SU-DHL-6 (cell line): ENCODE results near the gene CA7.

Experiments
- H2AFZ ChIP-seq: fragments of 200-600 bp; sonication (generic); 2 replicates; pipeline ENCODE4 v1.6.1; 2014; ENCODE audit warnings: low read depth, mild to moderate bottlenecking, moderate library complexity, mixed read lengths, antibody characterized with exemption, low read length; ENCODE audit not compliant: severe bottlenecking
- H3F3A ChIP-seq: fragments of 200-600 bp; shearing (Covaris generic); 2 replicates; pipeline ENCODE4 v1.6.0; 2016; ENCODE audit warnings: antibody characterized with exemption, mild to moderate bottlenecking; ENCODE audit not compliant: insufficient read depth
- H3K27ac ChIP-seq: fragments of 200-600 bp; sonication (generic); 2 replicates; pipeline ENCODE4 v1.5.1; 2016; ENCODE audit warnings: low read depth, mild to moderate bottlenecking, low read length, moderate library complexity, mixed read lengths
- H3K27me3 ChIP-seq: fragments of 200-600 bp; sonication (generic), shearing (Covaris generic); 2 replicates; pipeline ENCODE4 v1.6.0; 2014; ENCODE audit warnings: mild to moderate bottlenecking, low read length
- H3K36me3 ChIP-seq: fragments of 200-600 bp; sonication (generic); 2 replicates; pipeline ENCODE4 v1.6.1; 2014; ENCODE audit warnings: mild to moderate bottlenecking, low read length, mixed read lengths
- H3K4me2 ChIP-seq: fragments of 300-600, 200-600 bp; shearing (Covaris generic), sonication (generic); 2 replicates; pipeline ENCODE4 v1.6.0; 2014; ENCODE audit warnings: low read length, low read depth, mild to moderate bottlenecking; ENCODE audit not compliant: poor library complexity, severe bottlenecking
- H3K4me3 ChIP-seq: fragments of 200-600 bp; sonication (generic); 2 replicates; pipeline ENCODE4 v1.5.1; 2014; ENCODE audit warnings: antibody characterized with exemption, low read length, mild to moderate bottlenecking, mixed read lengths; ENCODE audit not compliant: insufficient read depth, poor library complexity, severe bottlenecking
- H3K79me2 ChIP-seq: fragments of 200-600 bp; sonication (generic); 2 replicates; pipeline ENCODE4 v1.6.1; 2014; ENCODE audit warnings: mild to moderate bottlenecking, low read length, moderate library complexity; ENCODE audit not compliant: insufficient read depth
- H3K9ac ChIP-seq: fragments of 200-600 bp; sonication (generic); 2 replicates; pipeline ENCODE4 v1.7.0; 2014; ENCODE audit warnings: mild to moderate bottlenecking, low read length
- H3K9me2 ChIP-seq: fragments of 200-600 bp; sonication (generic); replicated peaks from 2 replicates; pipeline ENCODE4 v1.6.1; 2014; ENCODE audit warnings: low read length; ENCODE audit not compliant: insufficient read depth
- H3K9me3 ChIP-seq: fragments of 200-600 bp; sonication (generic); 2 replicates; pipeline ENCODE4 v1.6.1; 2014; ENCODE audit warnings: low read length, mixed read lengths; ENCODE audit not compliant: insufficient read depth
- H4K20me1 ChIP-seq: fragments of 200-600 bp; sonication (generic); 2 replicates; pipeline ENCODE4 v1.6.1; 2014; ENCODE audit warnings: low read depth, mild to moderate bottlenecking, antibody characterized with exemption, low read length, moderate library complexity, mixed read lengths
- EZH2phosphoT487 ChIP-seq: fragments of 200-600 bp; sonication (generic), shearing (Covaris generic); conservative IDR thresholded peaks from 2 replicates; pipeline ENCODE4 v1.6.1; 2018; ENCODE audit warnings: mild to moderate bottlenecking, antibody characterized with exemption, low read length, moderate library complexity, mixed read lengths
- TF ChIP-seq, protein P1 (sequence below): fragments of 200-600 bp; sonication (generic); IDR thresholded peaks from one replicate; pipeline ENCODE4 v1.5.1; 2017; ENCODE audit warnings: antibody characterized with exemption, mild to moderate bottlenecking, low read length, moderate library complexity; ENCODE audit not compliant: insufficient read depth, poor library complexity, severe bottlenecking

Gene CA7

DNA sequence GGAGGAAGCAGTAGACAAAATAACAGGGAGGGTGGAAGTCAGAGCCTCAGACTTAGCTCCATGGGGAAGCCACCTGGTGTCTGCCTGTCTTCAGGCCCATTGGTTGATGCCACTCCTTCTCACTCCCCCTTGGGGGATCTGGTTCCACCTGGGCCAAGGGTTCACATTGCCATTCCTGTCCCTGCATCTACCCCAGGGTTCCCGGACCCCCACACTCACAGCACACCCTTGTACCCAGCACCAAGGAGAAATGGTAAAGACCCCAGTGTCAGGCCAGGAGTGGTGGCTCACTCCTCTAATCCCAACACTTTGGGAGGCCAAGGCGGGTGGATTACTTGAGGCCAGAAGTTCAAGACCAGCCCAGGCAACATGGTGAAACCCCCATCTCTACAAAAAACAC, 1.0 kb upstream of the CA7 start:
- no peaks in the 10 kb centered on the region for H4K20me1 ChIP-seq
- no peak overlapping the region for H3K27ac ChIP-seq
- no peak overlapping the region for H2AFZ ChIP-seq
- no peaks in the 10 kb centered on the region for H3K79me2 ChIP-seq
- TF ChIP-seq EZH2phosphoT487 = no peak
- H3K27me3 ChIP-seq = no peaks in the 10 kb centered on the region
- H3K4me2 ChIP-seq = no peak overlapping the region
- H3K36me3 ChIP-seq = no peaks in the 10 kb centered on the region
- no peaks in the 10 kb centered on the region for H3F3A ChIP-seq
- no peak overlapping the region for H3K4me3 ChIP-seq
- no peaks in the 10 kb centered on the region for H3K9me3 ChIP-seq
- no peaks in the 10 kb centered on the region for H3K9me2 ChIP-seq
- no peak overlapping the region for H3K9ac ChIP-seq

DNA sequence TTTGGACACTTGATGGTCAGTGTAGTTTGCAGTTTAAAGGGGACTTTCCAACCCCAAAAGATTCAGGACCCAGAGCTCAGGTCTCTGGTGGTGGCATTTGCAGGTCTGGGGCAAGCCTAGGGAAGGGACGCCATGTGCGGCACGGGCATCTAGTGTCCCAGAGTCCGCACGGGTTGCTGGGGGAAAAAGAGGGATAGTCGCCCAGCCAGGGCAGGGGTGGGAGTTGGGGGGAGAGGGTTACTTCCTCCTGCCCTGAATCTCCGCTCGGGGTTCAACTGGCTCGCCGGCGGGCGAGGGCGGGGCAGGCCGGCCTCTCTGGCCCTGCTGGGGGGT, 239 bp upstream of the CA7 start:
- H2AFZ ChIP-seq = no peak overlapping the region
- no peak overlapping the region for H3K4me3 ChIP-seq
- H3K9me2 ChIP-seq = no peaks in the 10 kb centered on the region

DNA sequence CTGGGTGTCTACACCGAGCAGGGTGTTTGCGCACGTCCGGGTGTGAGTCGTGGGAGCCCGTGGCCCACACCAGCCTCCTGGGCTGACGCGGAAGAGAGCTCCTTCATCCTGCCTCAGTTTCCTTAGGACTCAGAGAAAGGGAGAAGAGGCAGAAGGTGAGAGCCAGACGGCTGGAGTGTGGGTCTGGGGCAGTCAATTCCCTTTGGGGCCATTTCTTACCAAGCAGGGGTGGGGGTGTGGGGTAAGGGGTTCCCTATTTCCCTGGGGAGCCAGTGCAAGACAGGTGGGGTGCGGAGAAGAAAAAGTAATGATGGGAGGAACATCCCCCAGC, 831 bp downstream of the CA7 start:
- no peaks in the 10 kb centered on the region for H4K20me1 ChIP-seq
- H3K79me2 ChIP-seq = no peaks in the 10 kb centered on the region
- no peaks in the 10 kb centered on the region for H3K36me3 ChIP-seq
- no peaks in the 10 kb centered on the region for H3K9me3 ChIP-seq
- H3K9me2 ChIP-seq = no peaks in the 10 kb centered on the region
- H3F3A ChIP-seq = no peaks in the 10 kb centered on the region
- no peak overlapping the region for H3K4me3 ChIP-seq
- H3K27ac ChIP-seq = no peak overlapping the region
- no peak overlapping the region for H2AFZ ChIP-seq
- H3K4me2 ChIP-seq = no peak overlapping the region
- no peak for TF ChIP-seq EZH2phosphoT487
- no peak overlapping the region for H3K9ac ChIP-seq
- H3K27me3 ChIP-seq = no peaks in the 10 kb centered on the region

More for the DNA sequence above, 239 bp upstream of the CA7 start:
- TF ChIP-seq EZH2phosphoT487 = no peak
- TF ChIP-seq, protein P1, sequence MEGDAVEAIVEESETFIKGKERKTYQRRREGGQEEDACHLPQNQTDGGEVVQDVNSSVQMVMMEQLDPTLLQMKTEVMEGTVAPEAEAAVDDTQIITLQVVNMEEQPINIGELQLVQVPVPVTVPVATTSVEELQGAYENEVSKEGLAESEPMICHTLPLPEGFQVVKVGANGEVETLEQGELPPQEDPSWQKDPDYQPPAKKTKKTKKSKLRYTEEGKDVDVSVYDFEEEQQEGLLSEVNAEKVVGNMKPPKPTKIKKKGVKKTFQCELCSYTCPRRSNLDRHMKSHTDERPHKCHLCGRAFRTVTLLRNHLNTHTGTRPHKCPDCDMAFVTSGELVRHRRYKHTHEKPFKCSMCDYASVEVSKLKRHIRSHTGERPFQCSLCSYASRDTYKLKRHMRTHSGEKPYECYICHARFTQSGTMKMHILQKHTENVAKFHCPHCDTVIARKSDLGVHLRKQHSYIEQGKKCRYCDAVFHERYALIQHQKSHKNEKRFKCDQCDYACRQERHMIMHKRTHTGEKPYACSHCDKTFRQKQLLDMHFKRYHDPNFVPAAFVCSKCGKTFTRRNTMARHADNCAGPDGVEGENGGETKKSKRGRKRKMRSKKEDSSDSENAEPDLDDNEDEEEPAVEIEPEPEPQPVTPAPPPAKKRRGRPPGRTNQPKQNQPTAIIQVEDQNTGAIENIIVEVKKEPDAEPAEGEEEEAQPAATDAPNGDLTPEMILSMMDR = no peak
- H3K36me3 ChIP-seq = no peaks in the 10 kb centered on the region
- no peaks in the 10 kb centered on the region for H3K79me2 ChIP-seq
- H3F3A ChIP-seq = no peaks in the 10 kb centered on the region
- no peak overlapping the region for H3K27ac ChIP-seq
- H3K27me3 ChIP-seq = no peaks in the 10 kb centered on the region
- no peaks in the 10 kb centered on the region for H4K20me1 ChIP-seq
- H3K9ac ChIP-seq = no peak overlapping the region
- H3K9me3 ChIP-seq = no peaks in the 10 kb centered on the region
- H3K4me2 ChIP-seq = no peak overlapping the region

DNA sequence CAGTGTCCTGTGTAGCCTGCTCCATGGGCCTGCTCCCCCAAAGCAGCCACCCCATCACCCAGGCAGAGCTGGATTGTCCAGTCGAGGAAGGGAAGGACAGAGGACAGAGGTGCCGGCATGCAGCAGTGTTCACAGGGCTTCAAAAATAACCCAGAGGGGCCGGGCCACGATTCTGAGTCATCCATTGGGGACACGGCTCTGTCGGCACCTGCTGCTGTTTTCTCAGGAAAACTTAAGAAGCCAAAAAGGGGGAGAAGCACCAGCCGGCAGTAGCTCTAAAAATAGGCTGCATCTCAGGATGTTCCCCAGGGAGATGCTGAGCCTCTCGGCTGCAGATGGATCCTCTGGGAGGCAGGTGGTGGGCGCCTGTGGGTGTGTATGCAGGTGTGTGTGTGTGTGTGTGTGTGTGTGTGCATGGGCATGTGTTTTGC, 1.6 kb downstream of the CA7 start:
- Histone ChIP-seq H3K79me2 (no peaks in the 10 kb centered on the region), H3K27ac (no peak overlapping the region), H3K9me2 (no peaks in the 10 kb centered on the region), H3K9me3 (no peaks in the 10 kb centered on the region), H3K4me3 (no peak overlapping the region), H3K36me3 (no peaks in the 10 kb centered on the region), H3F3A (no peaks in the 10 kb centered on the region), H3K27me3 (no peaks in the 10 kb centered on the region), H3K9ac (no peak overlapping the region), H2AFZ (no peak overlapping the region), H4K20me1 (no peaks in the 10 kb centered on the region), H3K4me2 (no peak overlapping the region)
- TF ChIP-seq EZH2phosphoT487 = no peak
- TF ChIP-seq, protein P1 = no peak
